Measurements from ENCODE around the gene SMAP2.
A peak's percentile ranks its signal among the peaks of the same experiment; 100 is the strongest.

SMAP2 gene

DNA sequence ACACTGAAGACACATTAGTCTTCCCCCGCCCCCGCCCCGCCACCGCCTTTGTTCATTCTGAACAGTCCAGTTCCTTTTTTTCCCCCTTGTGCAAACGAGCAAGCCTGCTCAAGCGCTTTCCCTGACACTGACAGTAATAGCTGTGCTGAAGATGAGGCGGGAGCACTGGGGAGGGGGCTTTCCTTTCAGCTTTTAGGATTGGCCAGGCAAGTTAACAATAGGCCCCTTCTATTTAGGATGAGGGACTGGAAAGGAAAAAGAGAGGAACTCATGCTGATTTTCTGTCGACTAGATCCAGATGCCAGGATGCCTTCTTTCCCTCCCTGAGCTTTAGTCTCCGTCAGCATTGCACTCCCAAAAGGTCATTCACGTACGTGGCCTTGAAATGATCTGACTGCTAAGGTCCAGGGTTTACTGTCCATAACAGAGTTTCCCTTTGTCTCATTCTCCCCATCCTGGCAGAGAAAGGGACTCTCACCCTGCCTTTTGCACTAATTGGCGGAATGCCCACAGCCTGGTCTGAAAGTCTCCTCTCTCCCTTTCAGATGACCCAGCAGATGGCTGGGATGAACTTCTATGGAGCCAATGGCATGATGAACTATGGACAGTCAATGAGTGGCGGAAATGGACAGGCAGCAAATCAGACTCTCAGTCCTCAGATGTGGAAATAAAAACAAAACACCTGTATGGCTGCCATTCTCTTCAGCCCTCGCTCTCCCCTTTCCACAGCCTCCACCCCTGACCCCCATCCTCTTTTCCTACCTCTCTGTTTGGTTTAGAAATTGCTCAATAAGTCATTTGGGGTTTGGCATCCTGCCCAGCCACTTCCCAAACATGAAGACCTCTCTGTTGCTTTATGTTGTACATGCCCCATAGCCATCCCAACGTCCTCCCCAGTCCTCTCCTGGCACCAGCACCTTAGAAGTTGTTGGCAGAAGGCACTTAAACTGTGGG is 48.2 kb downstream of the SMAP2 start:
- DNase-seq (ENCODE audit: low spot score): no peak

DNA sequence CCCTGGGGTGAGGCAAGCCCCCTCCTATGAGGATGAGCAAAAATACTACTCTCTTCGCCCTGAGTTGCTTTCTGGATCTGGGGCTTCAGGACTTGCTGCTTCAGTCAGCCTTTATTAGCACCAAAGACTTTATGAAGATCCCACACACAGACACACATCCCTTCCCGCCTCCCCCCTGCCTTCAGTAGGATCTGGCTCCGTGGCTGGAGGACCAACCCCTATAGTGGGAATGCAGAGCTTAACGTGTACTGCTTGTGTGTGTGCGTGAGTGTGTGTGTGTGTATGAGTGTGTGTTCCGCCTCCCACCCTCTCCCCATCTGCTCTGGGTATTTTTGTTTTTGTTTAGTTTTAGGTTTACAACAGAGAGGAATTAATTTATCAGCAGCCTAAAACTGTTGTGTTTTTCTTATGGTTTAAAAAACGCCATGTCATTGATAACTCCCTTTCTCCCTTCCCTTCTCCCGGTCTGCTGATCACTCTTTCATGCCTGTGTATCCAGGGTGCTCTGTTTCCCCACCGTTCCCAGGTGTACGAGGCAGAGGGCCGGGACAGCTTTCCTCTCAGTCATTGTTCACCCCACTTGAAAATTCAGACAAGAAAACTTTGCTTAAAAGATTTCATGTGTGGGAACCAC is 49.2 kb downstream of the SMAP2 start:
- DNase-seq (ENCODE audit: low spot score): no peak

DNA sequence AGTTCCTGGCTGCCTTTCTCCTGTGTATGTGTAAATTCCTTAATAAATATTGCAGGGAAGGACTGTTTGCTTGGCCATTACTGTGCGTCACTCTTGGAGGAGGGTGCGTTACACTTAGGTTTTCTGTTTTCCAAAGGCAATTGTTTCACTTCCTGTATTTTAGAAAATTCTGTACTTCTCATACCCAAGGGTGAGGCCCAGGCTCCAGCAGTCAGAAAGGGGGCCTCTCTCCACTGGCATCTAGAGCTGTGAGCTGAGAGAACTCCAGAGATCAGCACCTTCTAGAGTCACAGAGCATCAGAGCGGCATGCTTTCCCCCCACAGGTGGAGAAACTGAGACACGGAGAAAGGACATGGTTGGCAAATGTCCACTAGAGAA is 49.7 kb downstream of the SMAP2 start:
- DNase-seq (ENCODE audit: low spot score): no peak

DNA sequence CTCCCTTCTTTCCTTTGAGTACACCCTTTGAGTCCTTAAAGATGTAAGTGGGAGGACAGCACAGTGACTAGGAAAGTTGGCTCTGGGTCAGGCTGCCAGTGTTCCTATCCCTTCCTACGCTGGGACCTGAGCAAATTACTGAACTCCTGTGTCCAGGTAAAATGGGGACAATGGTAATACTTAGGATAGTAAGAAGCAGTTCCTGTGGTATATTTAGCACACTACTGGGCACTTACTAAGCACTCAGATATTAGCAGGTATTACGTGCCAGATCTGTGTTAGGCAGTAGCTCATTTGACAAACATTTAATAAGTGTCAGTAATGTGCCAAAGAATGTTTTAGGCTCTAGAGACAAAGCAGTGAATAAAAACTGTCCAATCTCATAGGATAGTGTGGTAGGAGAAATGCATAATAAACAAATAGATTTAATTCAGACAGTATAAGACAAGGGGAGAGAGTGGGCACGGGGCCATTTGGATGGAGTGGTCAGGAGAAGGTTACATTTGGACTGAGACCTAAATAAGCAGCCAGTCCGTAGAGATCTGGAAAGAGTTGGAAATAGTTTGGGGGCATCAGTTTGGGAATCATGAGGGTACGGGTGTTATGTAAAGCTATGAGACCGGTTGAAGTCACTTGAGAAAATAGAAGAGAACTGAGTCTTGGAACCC is 50.6 kb downstream of the SMAP2 start:
- no peak for DNase-seq (ENCODE audit: low spot score)

DNA sequence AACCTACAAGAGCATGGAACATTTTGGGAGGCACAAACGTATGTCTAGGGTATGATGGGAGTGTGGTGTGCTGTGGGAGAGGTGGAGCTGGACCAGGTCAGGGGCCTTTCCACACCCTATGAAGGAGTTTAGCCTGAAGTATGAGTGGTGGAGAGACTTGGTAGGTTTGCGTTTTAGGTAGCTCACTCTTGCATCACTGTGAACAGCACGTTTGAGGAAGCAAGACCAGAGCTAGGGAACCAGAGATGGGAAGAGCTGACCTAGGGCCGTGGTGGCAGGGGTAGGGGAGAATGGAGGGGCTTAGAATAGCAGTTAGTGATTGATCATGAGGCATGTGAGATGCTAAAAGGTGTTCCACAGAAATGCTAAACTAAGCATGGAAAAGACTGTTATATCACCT is 51.7 kb downstream of the SMAP2 start:
- DNase-seq (ENCODE audit: low spot score): no peak

DNA sequence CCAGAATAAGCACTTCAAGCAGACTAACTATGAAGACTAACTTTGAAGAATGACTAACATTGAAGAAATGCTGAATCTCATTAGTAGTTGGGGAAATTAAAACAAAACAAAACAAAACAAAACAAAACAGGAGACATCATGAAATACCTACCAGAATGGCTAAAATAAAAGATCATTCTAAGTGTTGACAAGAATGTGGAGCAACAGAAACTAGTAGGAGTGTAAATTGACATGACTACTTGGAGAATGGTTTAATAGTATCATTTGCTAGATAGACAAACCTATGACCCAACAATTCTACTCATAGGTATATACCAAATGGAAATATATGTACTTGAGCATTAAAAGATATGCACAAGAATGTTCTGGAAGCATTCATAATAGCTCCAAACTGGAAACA is 57.9 kb downstream of the SMAP2 start:
- DNase-seq (ENCODE audit: low spot score): no peak

DNA sequence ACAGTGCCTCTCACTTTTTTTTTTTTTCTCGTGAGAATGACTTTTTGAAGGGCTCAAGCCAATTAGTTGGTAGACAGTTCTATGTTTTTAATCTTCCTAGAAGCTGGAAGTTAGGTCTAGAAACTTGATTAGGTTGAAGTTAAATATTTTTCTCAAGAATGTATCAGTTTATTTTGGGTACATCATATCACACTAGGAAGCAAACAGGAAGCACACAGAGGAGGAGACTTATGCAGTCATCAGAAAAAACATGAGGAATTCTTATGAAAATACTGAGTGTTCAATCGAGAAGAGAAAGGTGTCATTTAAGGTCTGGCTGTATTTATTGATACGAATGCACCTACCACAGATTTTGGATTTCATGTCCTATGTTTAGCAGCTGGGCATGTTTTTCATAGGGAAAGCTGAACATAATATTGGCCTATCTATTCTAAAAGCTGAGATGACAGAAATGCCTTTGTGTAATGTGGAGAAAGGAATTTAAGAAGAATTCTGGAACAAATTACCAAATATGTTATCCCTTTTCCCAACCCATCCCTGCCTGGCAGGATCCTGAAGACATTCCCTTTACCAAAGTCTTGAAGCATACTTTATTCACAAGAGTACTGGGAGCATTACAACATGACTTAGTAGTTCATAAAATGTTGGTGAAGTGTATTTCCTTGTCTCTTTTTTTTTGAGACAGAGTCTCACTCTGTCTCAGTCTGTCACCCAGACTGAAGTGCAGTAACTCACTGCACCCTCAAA is 59.3 kb downstream of the SMAP2 start:
- peak; percentile 38 for DNase-seq (ENCODE audit: low spot score)

DNA sequence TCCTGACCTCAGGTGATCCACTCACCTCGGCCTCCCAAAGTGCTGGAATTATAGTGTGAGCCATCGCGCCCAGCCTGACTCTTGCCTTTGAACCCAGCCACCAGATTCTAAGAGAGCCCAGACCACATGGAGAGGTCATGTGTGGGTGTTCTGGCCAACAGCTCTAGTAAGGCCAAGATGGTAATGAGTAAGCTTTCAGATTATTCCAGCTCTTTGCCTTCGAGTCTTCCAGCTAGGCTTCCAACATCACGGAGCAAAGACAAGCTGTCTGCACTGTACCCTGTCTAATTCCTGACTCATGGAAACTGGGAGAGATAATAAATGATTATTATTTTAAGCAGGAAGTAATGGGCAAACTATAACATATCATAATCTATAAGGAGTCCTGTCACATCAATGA is 61.9 kb downstream of the SMAP2 start:
- peak; percentile 18 for DNase-seq (ENCODE audit: low spot score)

DNA sequence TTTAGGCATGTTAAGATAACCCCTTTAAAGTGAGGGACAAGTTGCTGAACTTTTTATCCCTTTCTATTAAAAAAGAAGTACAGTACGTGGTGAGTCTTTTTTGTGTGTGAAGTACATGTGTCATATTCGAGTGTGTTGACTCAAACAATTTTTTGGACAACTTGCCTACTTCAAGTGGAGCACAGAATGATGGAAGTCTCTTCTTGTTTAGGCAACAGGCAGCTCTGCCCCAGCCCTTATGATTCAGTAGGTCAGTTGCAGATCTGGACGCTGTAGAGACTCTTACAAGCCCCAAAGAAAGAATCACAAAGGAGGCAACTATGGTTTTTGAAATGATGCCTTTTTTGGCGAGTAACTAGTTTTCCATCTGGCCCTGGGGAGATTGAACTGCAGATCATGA is 62.3 kb downstream of the SMAP2 start:
- DNase-seq (ENCODE audit: low spot score): no peak

DNA sequence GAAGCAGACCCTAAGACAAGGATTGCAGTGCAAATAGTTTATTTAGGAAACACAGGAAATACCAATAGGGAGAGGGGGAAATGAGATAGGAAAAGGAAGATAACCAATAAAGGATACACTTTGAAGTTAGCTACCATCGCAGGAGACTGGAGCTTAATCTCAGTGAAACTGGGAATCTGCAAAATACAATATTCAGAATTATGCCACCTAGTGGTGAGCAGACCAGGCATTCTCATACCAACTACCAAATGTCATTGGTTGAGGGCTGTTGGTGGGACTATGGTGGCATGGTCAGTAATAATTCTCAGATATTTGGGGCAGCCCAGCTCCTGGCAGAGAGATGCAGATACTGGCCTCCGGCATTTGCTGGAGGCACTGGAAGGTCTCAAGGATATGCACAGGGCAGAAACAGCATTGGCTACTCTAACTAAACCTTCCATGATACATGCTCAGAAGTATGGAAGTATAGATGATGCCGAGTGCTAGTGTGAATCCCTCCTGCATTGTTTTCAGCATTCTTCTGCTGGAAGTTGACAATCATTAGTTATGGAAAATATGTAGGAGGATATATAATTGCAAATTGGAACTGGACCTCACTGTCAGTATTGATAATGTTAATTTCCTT is 65.0 kb downstream of the SMAP2 start:
- peak; percentile 66 for DNase-seq (ENCODE audit: low spot score)

DNA sequence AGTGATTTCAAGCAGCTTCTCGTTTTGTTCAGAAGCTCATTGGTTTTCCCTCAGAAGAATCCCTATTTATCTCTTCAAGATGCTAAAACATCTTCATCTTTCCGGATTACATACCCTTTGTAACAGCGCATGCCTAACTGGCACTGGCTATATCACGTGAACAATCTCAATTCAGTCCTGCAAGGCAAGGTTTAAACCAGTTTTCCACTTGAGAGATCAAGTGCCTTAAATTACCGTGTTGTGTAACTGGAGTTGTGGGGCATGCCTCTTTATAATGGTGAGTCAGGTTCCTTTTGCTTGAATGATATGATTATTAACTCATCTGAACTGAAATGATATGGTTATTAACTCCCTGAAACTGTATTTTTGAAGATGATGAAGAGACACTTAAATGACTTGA is 65.7 kb downstream of the SMAP2 start:
- no peak for DNase-seq (ENCODE audit: low spot score)

DNA sequence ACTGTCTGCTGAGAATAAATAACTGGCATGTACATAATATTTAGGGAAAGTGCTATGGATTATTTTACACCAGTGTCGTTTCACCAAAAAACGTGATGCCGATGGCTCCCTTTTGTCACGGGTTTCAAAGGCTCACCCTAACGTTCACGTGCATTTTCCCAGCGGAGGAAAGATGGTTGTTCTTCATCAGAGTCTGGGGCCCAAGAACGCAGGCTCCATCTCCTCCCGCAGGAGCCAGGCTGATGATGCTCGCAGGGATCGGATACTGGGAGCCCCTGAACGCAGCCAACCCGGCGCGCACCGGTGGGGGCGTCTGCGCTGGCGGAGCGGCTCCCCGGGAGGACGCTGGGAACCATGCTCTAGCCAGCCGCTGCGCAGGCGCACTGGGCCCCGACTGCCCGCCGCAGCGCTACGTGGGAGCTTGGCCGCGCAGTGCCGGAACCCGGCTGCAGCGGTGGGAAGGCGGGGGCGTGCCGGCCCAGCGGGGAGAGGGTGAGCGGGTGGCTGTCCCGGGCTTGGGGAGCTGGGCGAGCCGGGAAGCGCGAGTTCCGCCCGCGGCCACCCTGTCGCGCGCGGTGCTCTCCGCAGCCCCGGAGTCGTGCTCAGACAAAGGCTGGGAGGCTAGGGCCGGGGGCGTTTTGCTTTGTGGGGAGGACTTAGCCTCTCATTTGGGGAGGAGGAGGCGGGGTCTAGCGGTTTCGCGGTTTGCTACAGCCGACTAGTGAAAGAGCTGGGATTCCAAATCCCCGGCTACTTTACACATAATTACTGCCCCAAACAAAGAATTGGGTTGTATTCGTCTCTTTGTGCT is 76.4 kb downstream of the SMAP2 start, which contains the start of gene ZFP69B:
TSS of gene ZFP69B (plus strand) at position 793 of the 811 bp plus-strand sequence. CDS start 486 bp downstream, outside the sequence.
- DNase-seq (ENCODE audit: low spot score): peak; percentile 100

DNA sequence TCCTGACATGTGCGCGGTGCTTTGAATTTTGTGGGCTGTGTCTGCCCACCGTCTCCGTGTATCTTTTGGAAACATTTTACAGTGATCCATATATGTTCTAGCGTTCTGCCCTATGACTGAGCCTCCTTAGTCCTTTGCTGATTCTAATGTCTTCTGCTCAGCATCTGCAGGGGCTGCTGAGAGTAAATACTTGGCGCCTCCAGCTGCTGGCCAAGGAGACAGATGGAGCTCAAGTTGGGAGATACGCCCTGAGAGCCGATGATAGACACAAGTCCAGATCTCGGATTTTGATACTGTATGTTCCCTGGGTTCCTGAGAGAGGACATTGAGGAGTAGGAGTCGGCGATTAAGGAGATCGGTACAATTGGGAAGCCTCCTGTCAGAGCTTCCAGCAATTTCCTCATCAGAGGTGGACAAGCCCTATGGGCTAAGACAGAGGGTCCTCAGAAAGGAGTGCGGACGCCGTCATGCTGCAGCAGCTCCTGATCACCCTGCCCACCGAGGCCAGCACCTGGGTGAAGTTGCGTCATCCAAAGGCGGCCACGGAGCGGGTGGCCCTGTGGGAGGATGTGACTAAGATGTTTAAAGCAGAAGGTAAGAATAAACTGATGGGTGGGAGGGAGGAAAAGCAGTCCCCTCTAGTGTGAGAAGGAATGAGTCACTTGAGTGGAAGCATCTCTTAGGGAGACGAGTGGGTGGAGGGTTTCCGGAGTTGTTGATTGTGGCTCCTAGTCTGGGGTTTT is 77.1 kb downstream of the SMAP2 start:
- DNase-seq (ENCODE audit: low spot score): peak; percentile 25

DNA sequence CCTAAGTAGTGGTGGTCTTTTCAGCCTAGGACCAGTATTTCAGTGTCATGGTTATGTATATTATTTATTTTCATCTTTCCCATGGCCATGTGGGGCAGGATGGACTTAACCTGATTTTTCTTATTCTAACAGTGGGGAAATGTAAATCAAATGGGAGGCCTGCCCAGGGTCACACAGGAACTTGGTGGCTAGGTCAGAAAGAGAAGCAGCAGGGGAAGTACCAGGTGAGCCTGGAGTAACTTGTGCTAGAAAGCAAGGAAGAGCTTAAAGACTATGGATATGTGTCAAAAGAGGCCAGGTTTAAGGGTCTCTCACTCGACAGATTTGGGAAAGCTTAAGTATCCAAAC is 77.7 kb downstream of the SMAP2 start:
- DNase-seq (ENCODE audit: low spot score): no peak

DNA sequence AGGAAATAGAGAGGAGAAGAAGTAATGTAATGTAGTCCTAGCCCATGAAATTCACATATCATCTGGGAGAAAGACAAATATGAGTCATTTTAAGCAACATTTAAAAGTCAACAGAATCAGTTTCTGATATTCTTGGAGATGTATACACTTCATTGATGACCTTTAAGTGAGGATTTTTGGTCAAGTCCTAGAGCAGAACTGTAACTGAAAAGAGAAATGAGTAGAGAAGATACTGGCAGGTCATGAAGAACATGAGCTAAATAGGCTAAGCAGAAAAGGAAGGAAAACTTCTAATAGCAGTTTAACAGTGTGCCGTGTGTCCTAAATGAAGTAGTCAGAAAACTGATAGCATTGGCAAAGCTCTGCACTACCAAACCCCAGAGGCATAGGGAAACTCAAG is 81.3 kb downstream of the SMAP2 start:
- DNase-seq (ENCODE audit: low spot score): no peak

DNA sequence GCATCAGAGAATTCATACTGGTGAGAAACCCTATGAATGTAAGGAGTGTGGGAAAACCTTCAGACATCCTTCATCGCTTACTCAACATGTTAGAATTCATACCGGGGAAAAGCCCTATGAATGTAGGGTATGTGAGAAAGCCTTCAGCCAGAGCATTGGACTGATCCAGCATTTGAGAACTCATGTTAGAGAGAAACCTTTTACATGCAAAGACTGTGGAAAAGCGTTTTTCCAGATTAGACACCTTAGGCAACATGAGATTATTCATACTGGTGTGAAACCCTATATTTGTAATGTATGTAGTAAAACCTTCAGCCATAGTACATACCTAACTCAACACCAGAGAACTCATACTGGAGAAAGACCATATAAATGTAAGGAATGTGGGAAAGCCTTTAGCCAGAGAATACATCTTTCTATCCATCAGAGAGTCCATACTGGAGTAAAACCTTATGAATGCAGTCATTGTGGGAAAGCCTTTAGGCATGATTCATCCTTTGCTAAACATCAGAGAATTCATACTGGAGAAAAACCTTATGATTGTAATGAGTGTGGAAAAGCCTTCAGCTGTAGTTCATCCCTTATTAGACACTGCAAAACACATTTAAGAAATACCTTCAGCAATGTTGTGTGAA is 89.5 kb downstream of the SMAP2 start:
- DNase-seq (ENCODE audit: low spot score): no peak

DNA sequence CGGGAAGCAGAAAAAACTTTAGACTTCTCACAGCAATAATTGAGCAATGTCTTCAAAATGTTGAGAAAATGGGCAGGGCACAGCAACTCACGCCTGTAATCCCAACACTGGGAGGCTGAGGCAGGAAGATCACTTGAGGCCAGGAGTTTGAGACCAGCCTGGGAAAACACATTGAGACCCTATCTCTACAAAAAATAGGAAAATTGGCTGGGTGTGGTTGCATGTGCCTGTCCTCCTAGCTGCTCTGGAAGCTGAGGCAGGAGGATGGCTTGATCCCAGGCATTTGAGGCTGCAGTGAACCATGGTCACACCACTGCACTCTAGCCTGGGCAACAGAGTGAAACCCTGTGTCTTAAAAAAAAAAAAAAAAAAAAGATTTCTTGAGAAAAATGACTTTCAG is 95.8 kb downstream of the SMAP2 start:
- no peak for DNase-seq (ENCODE audit: low spot score)

All from AG20443 (cell line).